Omental fat pad (tissue), 4 donors: ENCODE data around the gene JAML. TPM values are rescaled to one million over a fixed set of nuclear protein-coding genes. Genes with fewer than 3 reads are reported as not detected.

Experiments used
- ATAC-seq: fragments of 150-250 bp; one replicate; pipeline ENCODE4 v1.9.1; 2016; ENCODE audit warnings: mild to moderate bottlenecking, moderate library complexity; ENCODE audit not compliant: low FRiP score
- DNase-seq: peaks from one replicate; pipeline ENCODE4 v3.0.0-alpha.2; 2019; ENCODE audit warnings: low spot score
- CTCF ChIP-seq, 3 donors: fragments of 450-650 bp; IDR thresholded peaks; one replicate each; pipeline ENCODE4 v1.5.1; 2016 to 2017; ENCODE audit warnings: antibody characterized with exemption in 3 of 3, mild to moderate bottlenecking in 3 of 3, moderate library complexity in 2 of 3
- total RNA-seq, 4 donors: library from RNA; depleted of rRNA; stranded (reverse); fragments of >200 nt; gene quantifications; one replicate each; pipeline ENCODE4 v1.1.0, GENCODE V29; 2016

The JAML gene
- total RNA-seq, 4 donors from 2014 or later = 9.9 to 35.9 (median 13.7) TPM

GRCh38 chr11:118154641-118155040, 70.2 kb downstream of the JAML start:
- no peak for TF ChIP-seq CTCF (IDR thresholded peaks at IDR 0.05)
- no peak for DNase-seq
- ATAC-seq = no peak

GRCh38 chr11:118153976-118154375, 70.8 kb downstream of the JAML start:
- no peak for TF ChIP-seq CTCF (IDR thresholded peaks at IDR 0.05)
- no peak for ATAC-seq

GRCh38 chr11:118153516-118153915, 71.3 kb downstream of the JAML start:
- DNase-seq (no peak), ATAC-seq (no peak)
- no peak for TF ChIP-seq CTCF (IDR thresholded peaks at IDR 0.05)

More at GRCh38 chr11:118153976-118154375, 70.8 kb downstream of the JAML start:
- DNase-seq = no peak

- no peak for TF ChIP-seq CTCF (IDR thresholded peaks at IDR 0.05)
- peak; percentile 82 for ATAC-seq
- no peak for DNase-seq
Measured at GRCh38 chr11:118152552-118153471, 72.0 kb downstream of the JAML start, which contains the start of gene SCN4B. Gene SCN4B, minus strand, starts transcription at chr11:118152823. Its CDS starts 150 bp downstream, at chr11:118152673.

DNA sequence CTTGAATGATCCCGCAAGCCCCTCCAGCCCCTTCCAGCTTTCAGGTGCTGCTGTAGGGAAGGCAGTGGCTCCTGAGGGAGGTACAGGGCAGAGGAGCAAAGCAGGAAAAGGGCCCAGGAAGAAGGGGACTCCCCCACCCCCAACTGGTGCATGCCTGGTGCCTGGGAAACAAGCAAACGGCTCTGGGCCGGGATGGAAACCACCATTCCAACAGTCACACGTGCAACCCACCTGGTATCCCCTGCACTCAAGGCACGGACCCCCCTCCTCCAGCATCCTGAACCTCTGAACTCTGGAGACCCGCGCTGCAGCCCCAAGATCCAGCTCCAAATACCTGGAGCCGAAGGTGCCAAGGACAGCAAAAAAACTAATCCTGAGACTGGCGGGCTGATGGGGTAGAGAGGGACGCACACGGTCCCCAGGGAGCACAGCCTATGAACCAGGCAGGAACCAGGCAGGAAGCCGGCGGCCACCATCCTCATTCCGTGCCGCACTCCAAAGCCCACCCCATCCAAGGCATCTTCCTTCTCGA, 72.7 kb downstream of the JAML start:
- ATAC-seq (no peak), DNase-seq (no peak)
- TF ChIP-seq CTCF (IDR thresholded peaks at IDR 0.05) = no peak

- DNase-seq = no peak
- ATAC-seq = no peak
- TF ChIP-seq CTCF (IDR thresholded peaks at IDR 0.05) = no peak
Measured at GRCh38 chr11:118151431-118151830, 73.4 kb downstream of the JAML start.
